Measurements from ENCODE around the gene SYNE1. TPM values are rescaled to one million over a fixed set of nuclear protein-coding genes. Genes with fewer than 3 reads are reported as not detected.

Gene SYNE1
- total and polyA plus RNA-seq, 5 experiments from 2014 or later = 40.7 to 186 (median 69.5) TPM

GRCh38 chr6:152173321-152173720 lies 463.8 kb downstream of the SYNE1 start:
- Mint-ChIP-seq H3K27me3 (no peaks in the 10 kb centered on the region), H3K4me1 (peaks cover 15 to 38% (median 29%) of the 10 kb centered on the region in 4 donors), H3K4me3 (no peak overlapping the region), H3K36me3 (peaks cover 36 to 76% (median 56%) of the 10 kb centered on the region in 3 donors), H3K9me3 (peaks cover 0 to 12% (median 0%) of the 10 kb centered on the region in 9 donors), H3K27ac (peak overlapping the region in 6 of 10 donors; percentile 0 to 84 (median 38))
- POLR2A ChIA-PET = interaction anchor here (2.4 kb wide), 1 partner anchor 12 kb away, joined by 8 read pairs; no protein-coding TSS in a partner anchor
- DNase-seq (no peak), ATAC-seq (no peak)

GRCh38 chr6:152170702-152171667 lies 466.2 kb downstream of the SYNE1 start:
- DNase-seq = no peak
- Mint-ChIP-seq H3K27ac (peak overlapping the region; percentile 22 to 90 (median 82)), H3K9me3 (peaks cover 0 to 12% (median 0%) of the 10 kb centered on the region in 9 donors), H3K4me1 (peaks cover 19 to 47% (median 33%) of the 10 kb centered on the region in 4 donors), H3K4me3 (peak overlapping the region in 6 of 10 donors; percentile 3 to 79 (median 42)), H3K27me3 (no peaks in the 10 kb centered on the region), H3K36me3 (peaks cover 32 to 80% (median 56%) of the 10 kb centered on the region in 3 donors)
- POLR2A ChIA-PET = interaction anchor here (0.7 kb wide), 1 partner anchor 15 kb away, joined by 3 read pairs; no protein-coding TSS in a partner anchor
- peak in 1 of 2 donors; percentile 42 for ATAC-seq

GRCh38 chr6:152170313-152170701 lies 466.9 kb downstream of the SYNE1 start:
- H3K36me3 Mint-ChIP-seq = peaks cover 25 to 79% (median 49%) of the 10 kb centered on the region in 3 donors
- H3K4me1 Mint-ChIP-seq = peaks cover 19 to 51% (median 36%) of the 10 kb centered on the region in 4 donors
- DNase-seq (no peak), ATAC-seq (no peak)
- POLR2A ChIA-PET = interaction anchor here (0.7 kb wide), 1 partner anchor 15 kb away, joined by 3 read pairs; no protein-coding TSS in a partner anchor
- peak overlapping the region in 9 of 10 donors; percentile 42 to 90 (median 83) for H3K27ac Mint-ChIP-seq
- H3K27me3 Mint-ChIP-seq = no peaks in the 10 kb centered on the region
- peak overlapping the region in 3 of 10 donors; percentile 3 to 62 (median 46) for H3K4me3 Mint-ChIP-seq
- peaks cover 0 to 12% (median 0%) of the 10 kb centered on the region in 9 donors for H3K9me3 Mint-ChIP-seq

- H3K4me3 Mint-ChIP-seq = no peak overlapping the region
- ATAC-seq (no peak), DNase-seq (no peak)
- no peaks in the 10 kb centered on the region for H3K27me3 Mint-ChIP-seq
- peaks cover 18 to 37% (median 32%) of the 10 kb centered on the region in 4 donors for H3K4me1 Mint-ChIP-seq
- POLR2A ChIA-PET = interaction anchor here (0.6 to 1.1 kb wide), 2 partner anchors 17 to 24 kb away, joined by 3 to 5 read pairs; no protein-coding TSS in a partner anchor
- peaks cover 0 to 12% (median 0%) of the 10 kb centered on the region in 9 donors for H3K9me3 Mint-ChIP-seq
- H3K36me3 Mint-ChIP-seq = peaks cover 31 to 77% (median 38%) of the 10 kb centered on the region in 3 donors
- peak overlapping the region in 8 of 10 donors; percentile 48 to 91 (median 72) for H3K27ac Mint-ChIP-seq
These were observed 469.2 kb downstream of the SYNE1 start for GRCh38 chr6:152167641-152168603.

- DNase-seq (no peak), ATAC-seq (no peak)
- Mint-ChIP-seq H3K9me3 (peaks cover 0 to 12% (median 0%) of the 10 kb centered on the region in 9 donors), H3K27ac (peak overlapping the region in 1 of 10 donors; percentile 35), H3K36me3 (peaks cover 24 to 77% (median 36%) of the 10 kb centered on the region in 3 donors), H3K27me3 (no peaks in the 10 kb centered on the region), H3K4me1 (peaks cover 22 to 37% (median 27%) of the 10 kb centered on the region in 4 donors), H3K4me3 (no peak overlapping the region)
- POLR2A ChIA-PET = interaction anchor here (0.6 kb wide), 1 partner anchor 70 kb away, joined by 7 read pairs; no protein-coding TSS in a partner anchor
These were observed 470.3 kb downstream of the SYNE1 start for GRCh38 chr6:152166897-152167296.

- POLR2A ChIA-PET = interaction anchor here (0.6 kb wide), 1 partner anchor 70 kb away, joined by 7 read pairs; no protein-coding TSS in a partner anchor
These were observed 470.7 kb downstream of the SYNE1 start for GRCh38 chr6:152166497-152166896.

GRCh38 chr6:152164957-152165356 lies 472.2 kb downstream of the SYNE1 start:
- Mint-ChIP-seq H3K4me1 (peaks cover 11 to 23% (median 16%) of the 10 kb centered on the region in 4 donors), H3K36me3 (peaks cover 8 to 70% (median 18%) of the 10 kb centered on the region in 3 donors)

More at GRCh38 chr6:152166497-152166896, 470.7 kb downstream of the SYNE1 start:
- peak overlapping the region in 2 of 10 donors; percentile 27 to 35 for H3K27ac Mint-ChIP-seq
- H3K9me3 Mint-ChIP-seq = peaks cover 0 to 11% (median 0%) of the 10 kb centered on the region in 9 donors
- no peak overlapping the region for H3K4me3 Mint-ChIP-seq
- DNase-seq (no peak), ATAC-seq (no peak)
- peaks cover 23 to 37% (median 26%) of the 10 kb centered on the region in 4 donors for H3K4me1 Mint-ChIP-seq
- H3K27me3 Mint-ChIP-seq = no peaks in the 10 kb centered on the region
- peaks cover 20 to 77% (median 32%) of the 10 kb centered on the region in 3 donors for H3K36me3 Mint-ChIP-seq

GRCh38 chr6:152161501-152161900 lies 475.7 kb downstream of the SYNE1 start:
- Mint-ChIP-seq H3K4me3 (no peak overlapping the region), H3K9me3 (no peaks in the 10 kb centered on the region), H3K27me3 (no peaks in the 10 kb centered on the region), H3K27ac (peak overlapping the region in 9 of 10 donors; percentile 7 to 86 (median 78)), H3K36me3 (peaks cover 8 to 75% (median 22%) of the 10 kb centered on the region in 3 donors), H3K4me1 (peaks cover 4 to 16% (median 10%) of the 10 kb centered on the region in 4 donors)
- no peak for ATAC-seq
- DNase-seq = no peak
- POLR2A ChIA-PET = no interaction called here

More at GRCh38 chr6:152164957-152165356, 472.2 kb downstream of the SYNE1 start:
- no peaks in the 10 kb centered on the region for H3K27me3 Mint-ChIP-seq
- H3K4me3 Mint-ChIP-seq = no peak overlapping the region
- ATAC-seq (no peak), DNase-seq (no peak)
- no peaks in the 10 kb centered on the region for H3K9me3 Mint-ChIP-seq
- POLR2A ChIA-PET = interaction anchor here (0.9 kb wide), 1 partner anchor 20 kb away, joined by 3 read pairs; no protein-coding TSS in a partner anchor
- H3K27ac Mint-ChIP-seq = peak overlapping the region in 4 of 10 donors; percentile 20 to 67 (median 44)

- no peaks in the 10 kb centered on the region for H3K9me3 Mint-ChIP-seq
- no peak overlapping the region for H3K4me3 Mint-ChIP-seq
- DNase-seq = no peak
- peaks cover 8 to 76% (median 22%) of the 10 kb centered on the region in 3 donors for H3K36me3 Mint-ChIP-seq
- peak overlapping the region in 9 of 10 donors; percentile 22 to 97 (median 81) for H3K27ac Mint-ChIP-seq
- H3K27me3 Mint-ChIP-seq = no peaks in the 10 kb centered on the region
- POLR2A ChIA-PET = no interaction called here
- ATAC-seq = no peak
- peaks cover 0 to 15% (median 8%) of the 10 kb centered on the region in 4 donors for H3K4me1 Mint-ChIP-seq
These were observed 476.8 kb downstream of the SYNE1 start for GRCh38 chr6:152160346-152160745.

- Mint-ChIP-seq H3K36me3 (peaks cover 0 to 87% (median 13%) of the 10 kb centered on the region in 3 donors), H3K27me3 (no peaks in the 10 kb centered on the region), H3K4me3 (no peak overlapping the region), H3K4me1 (peaks cover 0 to 7% (median 1%) of the 10 kb centered on the region in 4 donors), H3K9me3 (no peaks in the 10 kb centered on the region), H3K27ac (peak overlapping the region in 6 of 10 donors; percentile 24 to 91 (median 49))
- DNase-seq (no peak), ATAC-seq (no peak)
- POLR2A ChIA-PET = no interaction called here
These were observed 481.4 kb downstream of the SYNE1 start for GRCh38 chr6:152155792-152156191.

GRCh38 chr6:152154559-152155356 lies 482.4 kb downstream of the SYNE1 start:
- no peaks in the 10 kb centered on the region for H3K9me3 Mint-ChIP-seq
- ATAC-seq (no peak), DNase-seq (no peak)
- H3K27ac Mint-ChIP-seq = peak overlapping the region in 2 of 10 donors; percentile 15 to 33
- H3K36me3 Mint-ChIP-seq = peaks cover 0 to 90% (median 22%) of the 10 kb centered on the region in 3 donors
- POLR2A ChIA-PET = no interaction called here
- H3K4me3 Mint-ChIP-seq = no peak overlapping the region
- H3K27me3 Mint-ChIP-seq = no peaks in the 10 kb centered on the region
- peaks cover 0 to 3% (median 1%) of the 10 kb centered on the region in 4 donors for H3K4me1 Mint-ChIP-seq

All from naive thymus-derived CD8-positive, alpha-beta T cell (primary cell).